Measurements from ENCODE around the gene ANKRD11. TPM values are rescaled to one million over a fixed set of nuclear protein-coding genes. Genes with fewer than 3 reads are reported as not detected.
A peak's percentile ranks its signal among the peaks of the same experiment; 100 is the strongest.

The ANKRD11 gene
- polyA plus RNA-seq, 3 donors from 2014 or later = 3.7 to 14.3 (median 8.5) TPM

GRCh38 chr16:89359264-89360147 lies 130.9 kb downstream of the ANKRD11 start:
- Mint-ChIP-seq H3K36me3 (no peaks in the 10 kb centered on the region), H3K4me3 (peak overlapping the region; percentile 74 to 89 (median 85)), H3K27me3 (ENCODE audit: low read depth in 3 of 3) (peaks cover 8 to 18% (median 9%) of the 10 kb centered on the region in 3 donors), H3K9me3 (no peaks in the 10 kb centered on the region), H3K4me1 (peaks cover 98% of the 10 kb centered on the region in 2 donors), H3K27ac (peak overlapping the region; percentile 65 to 91 (median 86))
- no peak for DNase-seq

- Mint-ChIP-seq H3K9me3 (no peaks in the 10 kb centered on the region), H3K27ac (peak overlapping the region; percentile 65 to 91 (median 88)), H3K4me3 (peak overlapping the region; percentile 74 to 89 (median 85)), H3K4me1 (peaks cover 97% of the 10 kb centered on the region in 2 donors), H3K27me3 (ENCODE audit: low read depth in 3 of 3) (peaks cover 8 to 15% (median 9%) of the 10 kb centered on the region in 3 donors), H3K36me3 (no peaks in the 10 kb centered on the region)
- peak; percentile 79 to 82 (median 80) for DNase-seq
Measured at GRCh38 chr16:89358030-89359005, 132.0 kb downstream of the ANKRD11 start.

GRCh38 chr16:89357055-89357816 lies 133.1 kb downstream of the ANKRD11 start:
- Mint-ChIP-seq H3K9me3 (no peaks in the 10 kb centered on the region), H3K36me3 (no peaks in the 10 kb centered on the region), H3K27ac (peak overlapping the region; percentile 65 to 89 (median 88)), H3K27me3 (ENCODE audit: low read depth in 3 of 3) (peaks cover 8 to 15% (median 9%) of the 10 kb centered on the region in 3 donors), H3K4me1 (peaks cover 94 to 96% of the 10 kb centered on the region in 2 donors), H3K4me3 (peak overlapping the region; percentile 74 to 89 (median 85))
- no peak for DNase-seq

GRCh38 chr16:89355686-89356085 lies 134.7 kb downstream of the ANKRD11 start:
- no peaks in the 10 kb centered on the region for H3K9me3 Mint-ChIP-seq
- no peaks in the 10 kb centered on the region for H3K36me3 Mint-ChIP-seq
- DNase-seq = no peak
- peaks cover 9 to 10% (median 9%) of the 10 kb centered on the region in 3 donors for H3K27me3 Mint-ChIP-seq (ENCODE audit: low read depth in 3 of 3)
- H3K27ac Mint-ChIP-seq = peak overlapping the region in 1 of 6 donors; percentile 45
- H3K4me1 Mint-ChIP-seq = peaks cover 94 to 96% of the 10 kb centered on the region in 2 donors
- peak overlapping the region in 3 of 5 donors; percentile 26 to 63 (median 48) for H3K4me3 Mint-ChIP-seq

- Mint-ChIP-seq H3K36me3 (no peaks in the 10 kb centered on the region), H3K9me3 (no peaks in the 10 kb centered on the region), H3K4me3 (peak overlapping the region in 3 of 5 donors; percentile 48 to 63 (median 54)), H3K27ac (no peak overlapping the region), H3K27me3 (ENCODE audit: low read depth in 3 of 3) (peaks cover 9% of the 10 kb centered on the region in 3 donors), H3K4me1 (peaks cover 94 to 96% of the 10 kb centered on the region in 2 donors)
- no peak for DNase-seq
Measured at GRCh38 chr16:89355007-89355406, 135.4 kb downstream of the ANKRD11 start.

- no peak overlapping the region for H3K27ac Mint-ChIP-seq
- DNase-seq = no peak
- H3K36me3 Mint-ChIP-seq = no peaks in the 10 kb centered on the region
- no peaks in the 10 kb centered on the region for H3K9me3 Mint-ChIP-seq
- peaks cover 9% of the 10 kb centered on the region in 3 donors for H3K27me3 Mint-ChIP-seq (ENCODE audit: low read depth in 3 of 3)
- H3K4me1 Mint-ChIP-seq = peaks cover 94 to 96% of the 10 kb centered on the region in 2 donors
- peak overlapping the region in 3 of 5 donors; percentile 17 to 54 (median 53) for H3K4me3 Mint-ChIP-seq
Measured at GRCh38 chr16:89354325-89354724, 136.0 kb downstream of the ANKRD11 start.

- H3K9me3 Mint-ChIP-seq = no peaks in the 10 kb centered on the region
- peak overlapping the region in 5 of 6 donors; percentile 34 to 84 (median 49) for H3K27ac Mint-ChIP-seq
- DNase-seq = no peak
- peaks cover under 1 to 2% (median 2%) of the 10 kb centered on the region in 3 donors for H3K27me3 Mint-ChIP-seq (ENCODE audit: low read depth in 3 of 3)
- H3K4me1 Mint-ChIP-seq = peaks cover 89 to 91% of the 10 kb centered on the region in 2 donors
- H3K36me3 Mint-ChIP-seq = no peaks in the 10 kb centered on the region
- peak overlapping the region; percentile 61 to 77 (median 70) for H3K4me3 Mint-ChIP-seq
Measured at GRCh38 chr16:89352091-89352681, 138.2 kb downstream of the ANKRD11 start.

- Mint-ChIP-seq H3K4me3 (peak overlapping the region; percentile 25 to 75 (median 62)), H3K27me3 (ENCODE audit: low read depth in 3 of 3) (peaks cover 0 to 2% (median 2%) of the 10 kb centered on the region in 3 donors), H3K9me3 (no peaks in the 10 kb centered on the region), H3K27ac (peak overlapping the region in 2 of 6 donors; percentile 16 to 56), H3K36me3 (no peaks in the 10 kb centered on the region), H3K4me1 (peaks cover 89 to 91% of the 10 kb centered on the region in 2 donors)
- DNase-seq = no peak
Measured at GRCh38 chr16:89351645-89352044, 138.7 kb downstream of the ANKRD11 start.

GRCh38 chr16:89350701-89351380 lies 139.5 kb downstream of the ANKRD11 start:
- peak overlapping the region; percentile 20 to 62 (median 52) for H3K4me3 Mint-ChIP-seq

GRCh38 chr16:89349947-89350633 lies 140.3 kb downstream of the ANKRD11 start:
- peaks cover 0 to 2% (median 2%) of the 10 kb centered on the region in 3 donors for H3K27me3 Mint-ChIP-seq (ENCODE audit: low read depth in 3 of 3)
- no peaks in the 10 kb centered on the region for H3K9me3 Mint-ChIP-seq
- peak overlapping the region in 3 of 5 donors; percentile 2 to 19 (median 7) for H3K4me3 Mint-ChIP-seq
- DNase-seq = no peak
- no peaks in the 10 kb centered on the region for H3K36me3 Mint-ChIP-seq
- H3K4me1 Mint-ChIP-seq = peaks cover 87 to 92% of the 10 kb centered on the region in 2 donors
- peak overlapping the region in 4 of 6 donors; percentile 7 to 59 (median 26) for H3K27ac Mint-ChIP-seq

More at GRCh38 chr16:89350701-89351380, 139.5 kb downstream of the ANKRD11 start:
- H3K27ac Mint-ChIP-seq = peak overlapping the region in 3 of 6 donors; percentile 6 to 56 (median 16)
- H3K4me1 Mint-ChIP-seq = peaks cover 88 to 92% of the 10 kb centered on the region in 2 donors
- H3K27me3 Mint-ChIP-seq (ENCODE audit: low read depth in 3 of 3) = peaks cover 0 to 2% (median 2%) of the 10 kb centered on the region in 3 donors
- no peaks in the 10 kb centered on the region for H3K36me3 Mint-ChIP-seq
- DNase-seq = no peak
- H3K9me3 Mint-ChIP-seq = no peaks in the 10 kb centered on the region

GRCh38 chr16:89347807-89348206 lies 142.6 kb downstream of the ANKRD11 start:
- no peak for DNase-seq
- no peaks in the 10 kb centered on the region for H3K36me3 Mint-ChIP-seq
- peaks cover 0 to 8% (median 2%) of the 10 kb centered on the region in 3 donors for H3K27me3 Mint-ChIP-seq (ENCODE audit: low read depth in 3 of 3)
- no peak overlapping the region for H3K4me3 Mint-ChIP-seq
- no peaks in the 10 kb centered on the region for H3K9me3 Mint-ChIP-seq
- H3K27ac Mint-ChIP-seq = no peak overlapping the region
- peaks cover 90 to 94% of the 10 kb centered on the region in 2 donors for H3K4me1 Mint-ChIP-seq
